K562 (cell line): ENCODE results near the gene TENT5A. TPM values are rescaled to one million over a fixed set of nuclear protein-coding genes. Genes with fewer than 3 reads are reported as not detected.

Experiments
- ATAC-seq: fragments of 200-7000 bp; cut with Tn5 transposase; 3 replicates; pipeline ENCODE4 v1.9.1; 2020; ENCODE audit warnings: moderate library complexity
- BruUV-seq: library from RNA; stranded (reverse); fragments of 400-500 nt; replicated peaks from 2 replicates; lab custom pipeline; 2021; lab: Mats Ljungman, UMichigan
- CTCF ChIA-PET: fragments of 300-600 bp; formaldehyde crosslinking; extraction: SDS; loops from one replicate; lab custom pipeline; 2021; ENCODE audit warnings: low intra/inter-chr PET ratio; lab: Yijun Ruan, JAX
- POLR2A ChIA-PET: fragments of 300-600, 350-650 bp; sonication (Branson Sonifier 250); formaldehyde crosslinking; extraction: SDS; loops from one replicate; lab custom pipeline; 2021; ENCODE audit warnings: antibody characterized with exemption, inconsistent platforms; lab: Yijun Ruan, JAX
- DNase-seq, 4 experiments: peaks; one replicate each; pipeline versions ENCODE4 v3.0.0 to v3.0.0-alpha.2; 2011 to 2018; ENCODE audit warnings: low spot score in 3 of 4, mixed read lengths in 3 of 4; ENCODE audit errors: extremely low read depth in 1 of 4
- FAIRE-seq: peaks from 2 replicates; lab custom pipeline; 2011; peaks lifted over from hg19 to GRCh38; lab: Jason Lieb, UNC
- H2AFZ ChIP-seq: 2 replicates; pipeline ENCODE4 v1.6.0; 2011; ENCODE audit warnings: low read depth, low read length, control low read depth, inconsistent platforms
- H3K27ac ChIP-seq: fragments of 200-600 bp; 3 replicates; pipeline ENCODE4 v1.8.0; 2011; ENCODE audit warnings: low read depth, mild to moderate bottlenecking, control low read depth, inconsistent platforms, low read length, moderate library complexity, mixed read lengths; ENCODE audit errors: extremely low read depth
- H3K27me3 ChIP-seq, 2 experiments: fragments of 300-600 bp in 1 of 2; 2 replicates in 1 of 2; 3 replicates in 1 of 2; pipeline versions ENCODE4 v1.6.0 to v1.8.0; 2011; ENCODE audit warnings: inconsistent platforms in 2 of 2, low read length in 2 of 2, mild to moderate bottlenecking in 1 of 2, mixed read lengths in 1 of 2, moderate library complexity in 1 of 2; ENCODE audit not compliant: control insufficient read depth in 2 of 2, insufficient read depth in 2 of 2
- H3K36me3 ChIP-seq: fragments of 300-600 bp; 3 replicates; pipeline ENCODE4 v1.8.0; 2011; ENCODE audit warnings: mild to moderate bottlenecking, low read length, inconsistent platforms; ENCODE audit not compliant: control insufficient read depth, insufficient read depth
- H3K4me1 ChIP-seq, 2 experiments: fragments of 200-600 bp in 1 of 2; replicated peaks in 1 of 2; 2 replicates in 1 of 2; 3 replicates in 1 of 2; pipeline versions ENCODE4 v1.5.1 to v1.8.0; 2011; ENCODE audit warnings: inconsistent platforms in 2 of 2, low read length in 2 of 2, mild to moderate bottlenecking in 1 of 2, mixed read lengths in 1 of 2, moderate library complexity in 1 of 2; ENCODE audit not compliant: control insufficient read depth in 2 of 2, insufficient read depth in 2 of 2
- H3K4me2 ChIP-seq: 2 replicates; pipeline ENCODE4 v1.6.1; 2011; ENCODE audit warnings: low read length, control low read depth, inconsistent platforms, mixed read lengths; ENCODE audit not compliant: insufficient read depth
- H3K4me3 ChIP-seq: fragments of 200-600 bp; sonication (generic), shearing (Covaris generic); 2 replicates; pipeline ENCODE4 v1.5.1; 2016; ENCODE audit warnings: control low read depth, inconsistent platforms
- H3K79me2 ChIP-seq: fragments of 200-600 bp; 3 replicates; pipeline ENCODE4 v1.8.0; 2011; ENCODE audit warnings: low read length, inconsistent platforms; ENCODE audit not compliant: control insufficient read depth, insufficient read depth
- H3K9ac ChIP-seq, 2 experiments: 2 replicates each; pipeline versions ENCODE4 v1.6.0 to v1.6.1; 2011; ENCODE audit warnings: low read depth in 2 of 2, low read length in 2 of 2, control low read depth in 1 of 2, inconsistent platforms in 1 of 2, mild to moderate bottlenecking in 1 of 2, mixed read lengths in 1 of 2; ENCODE audit not compliant: insufficient read depth in 1 of 2
- H3K9me1 ChIP-seq: one replicate; pipeline ENCODE4 v1.6.0; 2011; ENCODE audit warnings: inconsistent platforms, mild to moderate bottlenecking, low read length, moderate library complexity; ENCODE audit not compliant: control insufficient read depth, insufficient read depth
- H3K9me3 ChIP-seq: replicated peaks from 2 replicates; pipeline ENCODE4 v1.5.1; 2011; ENCODE audit warnings: low read depth, low read length, inconsistent platforms; ENCODE audit not compliant: control insufficient read depth, insufficient read depth
- H4K20me1 ChIP-seq: replicated peaks from 2 replicates; pipeline ENCODE4 v1.6.1; 2011; ENCODE audit warnings: low read length, inconsistent platforms, mixed read lengths; ENCODE audit not compliant: control insufficient read depth, insufficient read depth
- CTCF ChIP-seq, 3 experiments: IDR thresholded peaks in 2 of 3; conservative IDR thresholded peaks in 1 of 3; 2 replicates each; pipeline ENCODE4 v1.5.1; 2011 to 2012; ENCODE audit warnings: low read length in 3 of 3, mild to moderate bottlenecking in 3 of 3, control low read depth in 2 of 3, improper control_type of control experiment in 1 of 3, inconsistent platforms in 1 of 3, low read depth in 1 of 3, mixed read lengths in 1 of 3, moderate library complexity in 1 of 3; ENCODE audit not compliant: insufficient read depth in 2 of 3
- ETV1 ChIP-seq: fragments of 450-650 bp; conservative IDR thresholded peaks from 2 replicates; pipeline ENCODE4 v1.6.1; 2016; ENCODE audit warnings: missing genetic modification characterization, control low read depth, low read depth, missing compliant biosample characterization
- HEY1 ChIP-seq: fragments of 250-450 bp; sonication (Bioruptor Pico); IDR thresholded peaks from 2 replicates; pipeline ENCODE4 v1.5.0; 2020; ENCODE audit warnings: mild to moderate bottlenecking, moderate library complexity, borderline replicate concordance
- HMG20A ChIP-seq: fragments of 450-650 bp; formaldehyde crosslinking; conservative IDR thresholded peaks from 2 replicates; pipeline ENCODE4 v1.4.0; 2020; ENCODE audit warnings: mild to moderate bottlenecking, mixed read lengths
- HMGN3 ChIP-seq: IDR thresholded peaks from 2 replicates; pipeline ENCODE4 v1.6.1; 2011; ENCODE audit warnings: borderline replicate concordance, low read depth, mild to moderate bottlenecking, mixed read lengths, low read length; ENCODE audit not compliant: insufficient read length; ENCODE audit errors: extremely low read depth
- NR2C1 ChIP-seq, 2 experiments: fragments of 450-650 bp; IDR thresholded peaks; 2 replicates each; pipeline ENCODE4 v1.6.1; 2017; ENCODE audit warnings: mild to moderate bottlenecking in 2 of 2, antibody characterized with exemption in 1 of 2, inconsistent platforms in 1 of 2, missing compliant biosample characterization in 1 of 2, missing genetic modification characterization in 1 of 2
- PYGO2 ChIP-seq: fragments of 450-650 bp; IDR thresholded peaks from 2 replicates; pipeline ENCODE4 v1.6.1; 2016; ENCODE audit warnings: mild to moderate bottlenecking, missing genetic modification characterization, moderate library complexity, missing compliant biosample characterization
- SNIP1 ChIP-seq: fragments of 450-650 bp; IDR thresholded peaks from 2 replicates; pipeline ENCODE4 v1.7.1; 2017; ENCODE audit warnings: low read depth, mild to moderate bottlenecking
- ZNF263 ChIP-seq: sonication (generic); formaldehyde crosslinking; IDR thresholded peaks from 2 replicates; pipeline ENCODE4 v1.8.0; 2022; ENCODE audit warnings: mild to moderate bottlenecking, missing genetic modification reagents, borderline replicate concordance
- ZNF354B ChIP-seq: fragments of 250-450 bp; sonication (Bioruptor Pico); IDR thresholded peaks from 2 replicates; pipeline ENCODE4 v1.4.0; 2020
- WGBS: fragments of 100-300 bp; shearing (Covaris generic); methylation state at CpG from one replicate; pipeline ENCODE4 v1.1.6; 2016; ENCODE audit warnings: low coverage, mixed read lengths; ENCODE audit not compliant: insufficient coverage; ENCODE audit errors: missing lambda C conversion rate; 5-methylcytosine and 5-hydroxymethylcytosine counted together
- in situ Hi-C: fragments of 300-500 bp; cut with MboI; formaldehyde crosslinking; loops from 4 replicates; pipeline ENCODE4 v1.15.0; 2018; ENCODE audit warnings: inconsistent platforms, mixed read lengths
- intact Hi-C: fragments of 100-400 bp; cut with micrococcal nuclease; formaldehyde crosslinking; loops from 2 replicates; pipeline ENCODE4 v1.14.2; 2022
- polyA plus RNA-seq, 8 experiments: library from polyadenylated mRNA; depleted of rRNA in 4 of 8; stranded (reverse) in 5 of 8; unstranded in 3 of 8; fragments of >200 nt; fragmentation: Nextera tagmentation in 2 of 8; fragmentation: Illumina TruSeq in 1 of 8; extraction: Ambion mirVana in 2 of 8; extraction: Trizol in 1 of 8; gene quantifications; 2 replicates each; pipeline versions ENCODE4 v1.2.1 to v1.2.3, GENCODE V29; 2011 to 2014; ENCODE audit warnings: inconsistent platforms in 1 of 8, missing spikeins in 1 of 8
- total RNA-seq, 7 experiments: library from RNA; depleted of rRNA in 6 of 7; stranded (reverse); fragments of >200 nt in 6 of 7; fragmentation: Illumina TruSeq in 2 of 7; extraction: Trizol in 2 of 7; gene quantifications; 2 replicates each; pipeline versions ENCODE4 v1.2.1 to v1.2.3, GENCODE V29; 2011 to 2021; ENCODE audit warnings: low replicate concordance in 1 of 7

TENT5A gene
- total and polyA plus RNA-seq, 9 of the 15 experiments (the other 6 are each of a cell fraction or from before 2014, with no cell fraction given), result 0.77 to 2.3 (median 1.3) TPM

- TF ChIP-seq SNIP1, result no peak
- TF ChIP-seq ETV1 (tag), result no peak
- no peak for TF ChIP-seq ZNF354B (CRISPR knock-in tag)
- TF ChIP-seq HEY1 (CRISPR knock-in tag), result no peak
- no peak for TF ChIP-seq HMGN3
- TF ChIP-seq, all 486 proteins: peak for 0
These were observed 32.9 kb upstream of the TENT5A start (continued) for GRCh38 chr6:81785377-81785776.

GRCh38 chr6:81783893-81784292 lies 31.4 kb upstream of the TENT5A start:
- H3K4me1 ChIP-seq, result no peaks in the 10 kb centered on the region
- no peaks in the 10 kb centered on the region for H3K9me1 ChIP-seq
- CTCF ChIA-PET, result no interaction called here
- H2AFZ ChIP-seq, result no peak overlapping the region
- H3K4me3 ChIP-seq, result no peak overlapping the region
- no peak overlapping the region for H3K4me2 ChIP-seq
- no peak for ATAC-seq
- H4K20me1 ChIP-seq, result no peaks in the 10 kb centered on the region
- no peaks in the 10 kb centered on the region for H3K27me3 ChIP-seq
- DNase-seq, result no peak
- no peak overlapping the region for H3K27ac ChIP-seq
- no peak for FAIRE-seq
- intact Hi-C loops (no loop called here), in situ Hi-C loops (no loop called here)
- H3K36me3 ChIP-seq, result no peaks in the 10 kb centered on the region
- H3K9me3 ChIP-seq, result no peaks in the 10 kb centered on the region
- TF ChIP-seq PYGO2 (tag) (no peak), CTCF (IDR thresholded peaks at IDR 0.05 in 2 of 3, conservative IDR thresholded peaks at IDR 0.05 in 1 of 3; ENCODE audit: insufficient read depth in 2 of 3, low read depth in 1 of 3, low read length in 3 of 3) (no peak), NR2C1 (IDR thresholded peaks at IDR 0.05) (no peak), NR2C1 (tag; IDR thresholded peaks at IDR 0.05) (no peak), ZNF263 (CRISPR knock-in tag) (no peak), HMG20A (no peak)
- no TSS peak for BruUV-seq
- no peaks in the 10 kb centered on the region for H3K79me2 ChIP-seq
- WGBS, result 0% methylated on average over 2 of the region's 2 CpGs
- H3K9ac ChIP-seq, result no peak overlapping the region
- POLR2A ChIA-PET, result no interaction called here
